ENCODE results near the gene FOXA3. TPM values are rescaled to one million over a fixed set of nuclear protein-coding genes. Genes with fewer than 3 reads are reported as not detected.

FOXA3 gene
- total RNA-seq (under 1 TPM in 1 of 7 donors, not detected in 6; 0.26 TPM), polyA plus RNA-seq (under 1 TPM in 1 of 2 donors, not detected in 1; 0.04 TPM)
- long read RNA-seq, donor 1: 0 reads
- long read RNA-seq, donor 2: 0 reads
- long read RNA-seq, donor 3: 0 reads

- no peaks in the 10 kb centered on the region for H3K36me3 ChIP-seq
- H3K9me3 ChIP-seq: no peaks in the 10 kb centered on the region
- 2 to 3% (median 2%) methylated on average over 37 to 71 of the region's 71 CpGs for WGBS, 3 donors
- peak in 2 of 5 donors; percentile 23 to 56 for DNase-seq
- TF ChIP-seq EP300 (IDR thresholded peaks at IDR 0.05): no peak
- no peak for TF ChIP-seq POLR2A (IDR thresholded peaks at IDR 0.05)
- TF ChIP-seq, protein P1, sequence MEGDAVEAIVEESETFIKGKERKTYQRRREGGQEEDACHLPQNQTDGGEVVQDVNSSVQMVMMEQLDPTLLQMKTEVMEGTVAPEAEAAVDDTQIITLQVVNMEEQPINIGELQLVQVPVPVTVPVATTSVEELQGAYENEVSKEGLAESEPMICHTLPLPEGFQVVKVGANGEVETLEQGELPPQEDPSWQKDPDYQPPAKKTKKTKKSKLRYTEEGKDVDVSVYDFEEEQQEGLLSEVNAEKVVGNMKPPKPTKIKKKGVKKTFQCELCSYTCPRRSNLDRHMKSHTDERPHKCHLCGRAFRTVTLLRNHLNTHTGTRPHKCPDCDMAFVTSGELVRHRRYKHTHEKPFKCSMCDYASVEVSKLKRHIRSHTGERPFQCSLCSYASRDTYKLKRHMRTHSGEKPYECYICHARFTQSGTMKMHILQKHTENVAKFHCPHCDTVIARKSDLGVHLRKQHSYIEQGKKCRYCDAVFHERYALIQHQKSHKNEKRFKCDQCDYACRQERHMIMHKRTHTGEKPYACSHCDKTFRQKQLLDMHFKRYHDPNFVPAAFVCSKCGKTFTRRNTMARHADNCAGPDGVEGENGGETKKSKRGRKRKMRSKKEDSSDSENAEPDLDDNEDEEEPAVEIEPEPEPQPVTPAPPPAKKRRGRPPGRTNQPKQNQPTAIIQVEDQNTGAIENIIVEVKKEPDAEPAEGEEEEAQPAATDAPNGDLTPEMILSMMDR (IDR thresholded peaks at IDR 0.05): peak in 1 of 3 donors; percentile 29
- H3K27me3 ChIP-seq: peaks cover 7% of the 10 kb centered on the region
- no peak within 1 kb of the TSS for H3K27ac ChIP-seq
- peaks cover 4% of the 10 kb centered on the region for H3K4me1 ChIP-seq (ENCODE audit: insufficient read depth)
- peak within 1 kb of the TSS; percentile 97 for H3K4me3 ChIP-seq
- intact Hi-C loops (cut with DNase I): no loop called here
These were observed at the start of gene FOXA3 for GRCh38 chr19:45863840-45864628. Gene FOXA3, plus strand, starts transcription at chr19:45864326. Its CDS starts 131 bp downstream, at chr19:45864457.

GRCh38 chr19:45814851-45815480, 49.2 kb upstream of the FOXA3 start, which contains the start of gene RSPH6A:
Gene RSPH6A, minus strand, starts transcription at chr19:45815308. Its CDS starts 132 bp downstream, at chr19:45815176.
- DNase-seq: no peak
- H3K27ac ChIP-seq: peak within 1 kb of the TSS in 1 of 2 donors; percentile 8
- intact Hi-C loops (cut with DNase I): loop anchor here in 1 of 4 donors (10.0 kb wide), 1 partner anchor 70 kb away; the partner anchor contains the start of gene IRF2BP1

GRCh38 chr19:45815481-45816216, 48.5 kb upstream of the FOXA3 start:
- H3K27ac ChIP-seq: peak overlapping the region in 1 of 2 donors; percentile 8
- H3K4me1 ChIP-seq (ENCODE audit: insufficient read depth): peaks cover 5% of the 10 kb centered on the region
- H3K4me3 ChIP-seq: peak overlapping the region; percentile 22
- WGBS, 3 donors: 4 to 9% (median 6%) methylated on average over 33 to 44 of the region's 44 CpGs
- intact Hi-C loops (cut with DNase I): loop anchor here in 1 of 4 donors (10.0 kb wide), 1 partner anchor 69 kb away; the partner anchor contains the start of gene IRF2BP1
- TF ChIP-seq, protein P1 (IDR thresholded peaks at IDR 0.05): no peak
- TF ChIP-seq POLR2A (IDR thresholded peaks at IDR 0.05) (no peak), EP300 (IDR thresholded peaks at IDR 0.05) (no peak)
- H3K27me3 ChIP-seq: no peaks in the 10 kb centered on the region
- H3K36me3 ChIP-seq: no peaks in the 10 kb centered on the region
- DNase-seq: peak in 2 of 5 donors; percentile 54 to 55
- no peaks in the 10 kb centered on the region for H3K9me3 ChIP-seq

More at GRCh38 chr19:45814851-45815480, 49.2 kb upstream of the FOXA3 start, which contains the start of gene RSPH6A:
- 21 to 28% (median 24%) methylated on average over 36 to 40 of the region's 40 CpGs for WGBS, 3 donors
- H3K4me1 ChIP-seq (ENCODE audit: insufficient read depth): peaks cover 5% of the 10 kb centered on the region
- H3K36me3 ChIP-seq: no peaks in the 10 kb centered on the region
- no peaks in the 10 kb centered on the region for H3K9me3 ChIP-seq
- no peak for TF ChIP-seq POLR2A (IDR thresholded peaks at IDR 0.05)
- TF ChIP-seq EP300 (IDR thresholded peaks at IDR 0.05): no peak
- TF ChIP-seq, protein P1 (IDR thresholded peaks at IDR 0.05): no peak
- H3K27me3 ChIP-seq: no peaks in the 10 kb centered on the region
- H3K4me3 ChIP-seq: peak within 1 kb of the TSS; percentile 22
